Lower lobe of right lung (tissue), 2 donors: ENCODE measurements around the gene NDUFA3. TPM values are rescaled to one million over a fixed set of nuclear protein-coding genes. Genes with fewer than 3 reads are reported as not detected.

Experiments
- ATAC-seq, 2 donors: fragments of 200-7000 bp; cut with Tn5 transposase; one replicate each; pipeline ENCODE4 v1.9.1; 2020 to 2022; ENCODE audit warnings: mild to moderate bottlenecking in 2 of 2, moderate library complexity in 2 of 2
- DNase-seq: peaks from one replicate; pipeline ENCODE4 v3.0.0-alpha.2; 2020
- H3K27ac ChIP-seq: fragments of 200-600 bp; one replicate; pipeline ENCODE4 v1.8.0; 2022
- H3K27me3 ChIP-seq: fragments of 200-600 bp; one replicate; pipeline ENCODE4 v1.8.0; 2022; ENCODE audit warnings: low read depth
- H3K36me3 ChIP-seq: fragments of 200-600 bp; one replicate; pipeline ENCODE4 v1.8.0; 2022; ENCODE audit warnings: mild to moderate bottlenecking
- H3K4me1 ChIP-seq: fragments of 200-600 bp; one replicate; pipeline ENCODE4 v1.8.0; 2022
- H3K4me3 ChIP-seq: fragments of 200-600 bp; one replicate; pipeline ENCODE4 v1.8.0; 2022; ENCODE audit warnings: mild to moderate bottlenecking
- H3K9me3 ChIP-seq: fragments of 200-600 bp; one replicate; pipeline ENCODE4 v1.8.0; 2022
- intact Hi-C: fragments of 100-400 bp; cut with DNase I; formaldehyde crosslinking; loops from one replicate; pipeline ENCODE4 v1.11.0; 2022
- total RNA-seq: library from RNA; stranded (reverse); fragmentation: NEBNext Ultra II Directional; extraction: Animal tissue kit (Norgen Biotek cat#: 25700); gene quantifications from one replicate; pipeline ENCODE4 v1.2.1, GENCODE V29; 2021
- TF ChIP-seq, protein P1 (sequence below): fragments of 200-600 bp; IDR thresholded peaks from one replicate; pipeline ENCODE4 v1.8.0; 2022; ENCODE audit warnings: antibody characterized with exemption, mild to moderate bottlenecking
- donor health status: DM: no; HTN: yes; CAD: no; lungs with severe emphysema.

NDUFA3 gene
- total RNA-seq, 1 donor from 2014 or later = 119 TPM

DNA sequence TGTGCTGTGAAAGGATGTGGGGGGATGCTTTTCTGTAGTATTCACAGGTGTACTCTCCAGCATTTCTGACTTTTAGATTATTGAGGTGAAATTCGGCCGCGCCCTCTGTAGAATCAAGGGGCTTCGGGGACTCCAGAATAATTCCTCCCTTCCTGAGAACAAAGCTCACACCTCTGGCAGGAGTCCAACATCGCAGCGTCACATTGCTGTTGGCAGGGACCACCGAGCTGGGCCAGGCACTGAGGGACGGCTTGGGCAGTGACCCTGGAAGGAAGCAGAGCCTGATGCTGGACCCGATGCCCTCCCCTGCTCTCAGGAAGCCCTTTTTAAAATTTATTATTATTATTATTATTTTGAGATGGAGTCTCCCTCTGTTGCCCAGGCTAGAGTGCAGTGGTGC, 27.8 kb upstream of the NDUFA3 start:
- H3K9me3 ChIP-seq = no peaks in the 10 kb centered on the region
- H3K27ac ChIP-seq = no peak overlapping the region
- DNase-seq (no peak), ATAC-seq (no peak)
- intact Hi-C loops = no loop called here
- H3K36me3 ChIP-seq = no peaks in the 10 kb centered on the region
- no peaks in the 10 kb centered on the region for H3K27me3 ChIP-seq
- TF ChIP-seq, protein P1, sequence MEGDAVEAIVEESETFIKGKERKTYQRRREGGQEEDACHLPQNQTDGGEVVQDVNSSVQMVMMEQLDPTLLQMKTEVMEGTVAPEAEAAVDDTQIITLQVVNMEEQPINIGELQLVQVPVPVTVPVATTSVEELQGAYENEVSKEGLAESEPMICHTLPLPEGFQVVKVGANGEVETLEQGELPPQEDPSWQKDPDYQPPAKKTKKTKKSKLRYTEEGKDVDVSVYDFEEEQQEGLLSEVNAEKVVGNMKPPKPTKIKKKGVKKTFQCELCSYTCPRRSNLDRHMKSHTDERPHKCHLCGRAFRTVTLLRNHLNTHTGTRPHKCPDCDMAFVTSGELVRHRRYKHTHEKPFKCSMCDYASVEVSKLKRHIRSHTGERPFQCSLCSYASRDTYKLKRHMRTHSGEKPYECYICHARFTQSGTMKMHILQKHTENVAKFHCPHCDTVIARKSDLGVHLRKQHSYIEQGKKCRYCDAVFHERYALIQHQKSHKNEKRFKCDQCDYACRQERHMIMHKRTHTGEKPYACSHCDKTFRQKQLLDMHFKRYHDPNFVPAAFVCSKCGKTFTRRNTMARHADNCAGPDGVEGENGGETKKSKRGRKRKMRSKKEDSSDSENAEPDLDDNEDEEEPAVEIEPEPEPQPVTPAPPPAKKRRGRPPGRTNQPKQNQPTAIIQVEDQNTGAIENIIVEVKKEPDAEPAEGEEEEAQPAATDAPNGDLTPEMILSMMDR = no peak
- no peak overlapping the region for H3K4me3 ChIP-seq
- H3K4me1 ChIP-seq = no peaks in the 10 kb centered on the region

DNA sequence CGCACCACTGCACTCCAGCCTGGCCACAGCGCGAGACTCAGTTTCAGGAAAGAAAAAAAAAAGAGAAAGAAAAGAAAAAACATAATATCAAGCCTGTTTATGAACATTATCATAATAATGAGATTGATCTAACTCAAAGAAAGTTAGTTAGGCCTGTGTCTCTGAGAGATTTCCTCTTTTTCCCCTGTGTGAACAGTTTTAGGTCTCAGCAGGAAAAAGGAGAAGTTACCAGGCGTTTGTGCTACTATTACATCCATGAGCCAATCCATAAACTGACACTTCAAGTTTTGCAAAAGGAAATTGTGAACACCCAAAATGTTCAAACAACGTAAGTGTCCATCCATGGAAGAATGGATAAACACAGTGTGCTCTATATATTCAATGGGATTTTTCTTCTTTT, 25.3 kb upstream of the NDUFA3 start:
- H3K27me3 ChIP-seq = peaks cover 3% of the 10 kb centered on the region
- H3K4me3 ChIP-seq = no peak overlapping the region
- intact Hi-C loops = no loop called here
- H3K27ac ChIP-seq = no peak overlapping the region
- TF ChIP-seq, protein P1 = no peak
- H3K4me1 ChIP-seq = no peaks in the 10 kb centered on the region
- H3K36me3 ChIP-seq = no peaks in the 10 kb centered on the region
- ATAC-seq = peak in 1 of 2 donors; percentile 52
- peaks cover 9% of the 10 kb centered on the region for H3K9me3 ChIP-seq
- no peak for DNase-seq

DNA sequence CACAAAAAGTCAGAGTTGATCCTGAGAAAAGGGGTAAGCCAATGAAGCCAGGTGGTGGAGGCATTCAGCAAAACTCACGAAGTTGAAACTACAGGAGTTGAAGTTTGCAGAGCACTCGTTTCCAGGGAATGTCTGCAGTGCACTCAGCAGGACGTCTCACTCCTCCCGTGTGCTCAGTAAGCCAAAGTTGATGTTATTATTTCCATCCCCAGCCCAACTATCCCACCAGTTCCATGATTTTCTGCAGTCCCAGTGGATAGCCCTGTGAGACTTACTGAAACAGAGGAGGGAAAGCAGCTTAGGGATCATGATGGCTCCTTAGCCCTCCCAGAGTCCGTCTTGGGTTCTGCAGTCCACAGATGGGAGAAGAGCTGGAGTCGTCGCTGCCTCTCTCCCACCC, 21.6 kb upstream of the NDUFA3 start, which contains the start of gene TARM1:
TSS of gene TARM1 (minus strand) at position 334 of the 400 bp plus-strand sequence. CDS start at position 309, 25 bp downstream.
- H3K27ac ChIP-seq = no peak within 1 kb of the TSS
- no peaks in the 10 kb centered on the region for H3K36me3 ChIP-seq
- intact Hi-C loops = no loop called here
- DNase-seq = no peak
- ATAC-seq = no peak
- H3K9me3 ChIP-seq = peaks cover 9% of the 10 kb centered on the region
- no peak within 1 kb of the TSS for H3K4me3 ChIP-seq
- TF ChIP-seq, protein P1 = no peak
- H3K27me3 ChIP-seq = peaks cover 3% of the 10 kb centered on the region
- H3K4me1 ChIP-seq = no peaks in the 10 kb centered on the region

DNA sequence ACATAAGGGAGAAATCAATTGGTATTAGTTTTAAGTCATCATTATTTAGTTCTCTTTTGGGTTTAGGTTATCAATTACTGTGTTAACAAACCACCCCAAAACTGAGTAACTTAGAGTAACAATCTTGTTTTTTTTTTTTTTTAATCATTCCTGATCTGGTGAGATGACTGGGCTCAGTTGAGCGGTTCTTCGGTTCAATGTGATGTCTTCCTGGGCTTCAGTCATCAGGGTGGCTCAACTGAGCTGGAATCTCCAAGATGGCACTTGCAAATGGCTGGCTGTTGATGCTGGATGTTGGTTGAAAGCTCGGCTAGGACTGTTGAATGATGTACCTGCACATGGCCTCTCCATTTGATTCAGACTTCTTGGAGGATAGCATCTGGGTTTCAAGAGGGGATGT, 18.2 kb upstream of the NDUFA3 start:
- DNase-seq (no peak), ATAC-seq (no peak)
- Histone ChIP-seq H3K27ac (no peak overlapping the region), H3K4me1 (no peaks in the 10 kb centered on the region), H3K27me3 (peaks cover 9% of the 10 kb centered on the region), H3K9me3 (peaks cover 9% of the 10 kb centered on the region), H3K36me3 (no peaks in the 10 kb centered on the region), H3K4me3 (no peak overlapping the region)
- TF ChIP-seq, protein P1 = no peak
- intact Hi-C loops = no loop called here

DNA sequence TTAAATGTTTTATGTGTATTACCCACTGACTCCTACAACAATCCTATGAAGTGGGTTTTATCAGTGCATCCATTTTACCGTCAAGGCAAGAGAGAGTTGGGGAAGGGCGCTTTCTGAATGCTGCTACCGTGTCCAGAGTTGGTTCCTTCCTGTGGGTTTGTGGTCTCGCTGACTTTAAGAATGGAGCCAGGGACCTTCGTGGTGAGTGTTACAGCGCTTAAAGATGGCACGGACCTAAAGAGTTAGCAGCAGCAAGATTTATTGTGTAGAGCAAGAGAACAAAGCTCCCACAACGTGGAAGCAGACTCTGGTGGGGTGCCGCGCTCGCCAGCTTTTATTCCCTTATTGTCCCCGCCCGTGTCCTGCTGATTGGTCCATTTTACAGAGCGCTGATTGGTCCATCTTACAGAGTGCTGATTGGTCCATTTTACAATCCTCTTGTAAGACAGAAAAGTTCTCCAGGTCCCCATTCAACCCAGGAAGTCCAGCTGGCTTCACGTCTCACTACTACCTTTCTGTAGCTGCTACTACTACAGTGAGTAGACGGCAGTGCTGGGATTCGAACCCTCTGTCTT, 8.1 kb upstream of the NDUFA3 start:
- ATAC-seq (no peak), DNase-seq (no peak)
- no peak overlapping the region for H3K4me3 ChIP-seq
- no peaks in the 10 kb centered on the region for H3K9me3 ChIP-seq
- peaks cover 29% of the 10 kb centered on the region for H3K27me3 ChIP-seq
- peaks cover 6% of the 10 kb centered on the region for H3K4me1 ChIP-seq
- TF ChIP-seq, protein P1 = no peak
- intact Hi-C loops = no loop called here
- no peak overlapping the region for H3K27ac ChIP-seq
- no peaks in the 10 kb centered on the region for H3K36me3 ChIP-seq
